GM12878 (cell line): ENCODE data around the gene PLXNA4. TPM values are rescaled to one million over a fixed set of nuclear protein-coding genes. Genes with fewer than 3 reads are reported as not detected.

Experiments used
- ATAC-seq: fragments of 200-7000 bp; cut with Tn5 transposase; 3 replicates; pipeline ENCODE4 v1.9.1; 2020; ENCODE audit warnings: mild to moderate bottlenecking, moderate library complexity
- BruUV-seq: library from RNA; stranded (reverse); fragments of 400-500 nt; replicated peaks from 2 replicates; lab custom pipeline; 2021; lab: Mats Ljungman, UMichigan
- CTCF ChIA-PET: fragments of 300-600 bp; sonication (Branson Sonifier 250); formaldehyde crosslinking; extraction: SDS; loops from one replicate; lab custom pipeline; 2021; ENCODE audit warnings: inconsistent platforms; lab: Yijun Ruan, JAX
- POLR2A ChIA-PET: fragments of 350-600 bp; formaldehyde crosslinking; extraction: SDS; loops from one replicate; lab custom pipeline; 2021; ENCODE audit warnings: inconsistent platforms; lab: Charles Lee
- RAD21 ChIA-PET: fragments of 300-600 bp; sonication (Branson Sonifier 250); formaldehyde crosslinking; loops from one replicate; lab custom pipeline; 2023; ENCODE audit warnings: antibody characterized with exemption; ENCODE audit not compliant: unreplicated experiment; lab: Charles Lee
- SMC1A ChIA-PET: fragments of 300-600 bp; sonication (Branson Sonifier 250); formaldehyde crosslinking; loops from one replicate; lab custom pipeline; 2023; ENCODE audit not compliant: unreplicated experiment, uncharacterized antibody; lab: Charles Lee
- DNase-seq: peaks from one replicate; pipeline ENCODE4 v3.0.0-alpha.2; 2011; ENCODE audit warnings: low read depth, low spot score
- FAIRE-seq: peaks from 3 replicates; lab custom pipeline; 2011; peaks lifted over from hg19 to GRCh38; lab: Jason Lieb, UNC
- H2AFZ ChIP-seq: 2 replicates; pipeline ENCODE4 v1.6.0; 2011; ENCODE audit warnings: low read depth, low read length, control low read depth; ENCODE audit not compliant: control insufficient read depth
- H3K27ac ChIP-seq: 2 replicates; pipeline ENCODE4 v1.5.1; 2011; ENCODE audit warnings: control low read depth; ENCODE audit not compliant: control insufficient read depth, insufficient read depth
- H3K27me3 ChIP-seq, 2 experiments: replicated peaks in 1 of 2; 2 replicates each; pipeline versions ENCODE4 v1.6.0 to v1.6.1; 2011; ENCODE audit warnings: low read length in 1 of 2; ENCODE audit not compliant: control insufficient read depth in 2 of 2, insufficient read depth in 2 of 2
- H3K36me3 ChIP-seq, 2 experiments: 2 replicates each; pipeline ENCODE4 v1.5.1; 2011; ENCODE audit warnings: low read length in 1 of 2; ENCODE audit not compliant: control insufficient read depth in 2 of 2, insufficient read depth in 2 of 2
- H3K4me1 ChIP-seq: 2 replicates; pipeline ENCODE4 v1.6.1; 2011; ENCODE audit warnings: mild to moderate bottlenecking, low read length, moderate library complexity, mixed read lengths; ENCODE audit not compliant: control insufficient read depth, insufficient read depth
- H3K4me2 ChIP-seq: 2 replicates; pipeline ENCODE4 v1.6.0; 2011; ENCODE audit warnings: control low read depth; ENCODE audit not compliant: control insufficient read depth, insufficient read depth
- H3K4me3 ChIP-seq: fragments of 200-600 bp; sonication (generic); 2 replicates; pipeline ENCODE4 v1.5.1; 2016
- H3K79me2 ChIP-seq: 2 replicates; pipeline ENCODE4 v1.6.0; 2011; ENCODE audit warnings: low read length; ENCODE audit not compliant: control insufficient read depth, insufficient read depth
- H3K9ac ChIP-seq: 2 replicates; pipeline ENCODE4 v1.8.0; 2011; ENCODE audit warnings: low read length, control low read depth, mixed read lengths; ENCODE audit not compliant: control insufficient read depth, insufficient read depth
- H3K9me3 ChIP-seq: replicated peaks from 3 replicates; pipeline ENCODE4 v1.5.1; 2011; ENCODE audit warnings: mild to moderate bottlenecking, low read length; ENCODE audit not compliant: control insufficient read depth, insufficient read depth
- H4K20me1 ChIP-seq: 2 replicates; pipeline ENCODE4 v1.6.0; 2011; ENCODE audit not compliant: control insufficient read depth, insufficient read depth
- BCL3 ChIP-seq: IDR thresholded peaks from 2 replicates; pipeline ENCODE4 v1.6.1; 2011; ENCODE audit warnings: borderline replicate concordance, low read depth, mild to moderate bottlenecking, moderate library complexity, low read length; ENCODE audit not compliant: insufficient read depth, poor library complexity, severe bottlenecking
- E2F8 ChIP-seq: fragments of 450-650 bp; IDR thresholded peaks from 2 replicates; pipeline ENCODE4 v1.6.1; 2018; ENCODE audit warnings: mild to moderate bottlenecking, low read depth, moderate library complexity; ENCODE audit not compliant: partially characterized antibody
- EGR1 ChIP-seq, 2 experiments: IDR thresholded peaks; 1 replicate in 1 of 2; 2 replicates in 1 of 2; pipeline ENCODE4 v1.6.1; 2011 to 2012; ENCODE audit warnings: low read depth in 2 of 2, low read length in 2 of 2, borderline replicate concordance in 1 of 2, mild to moderate bottlenecking in 1 of 2, moderate library complexity in 1 of 2
- HCFC1 ChIP-seq: fragments of 150-350 bp; IDR thresholded peaks from 2 replicates; pipeline ENCODE4 v1.6.1; 2014; ENCODE audit warnings: low read length
- KLF5 ChIP-seq: fragments of 450-650 bp; IDR thresholded peaks from 2 replicates; pipeline ENCODE4 v1.6.1; 2014; ENCODE audit warnings: mild to moderate bottlenecking; ENCODE audit not compliant: partially characterized antibody
- MEF2A ChIP-seq: IDR thresholded peaks from 2 replicates; pipeline ENCODE4 v1.6.1; 2011; ENCODE audit warnings: low read depth, mild to moderate bottlenecking, low read length, moderate library complexity; ENCODE audit not compliant: insufficient read depth
- PAX8 ChIP-seq: fragments of 450-650 bp; IDR thresholded peaks from 2 replicates; pipeline ENCODE4 v1.6.1; 2017; ENCODE audit warnings: mild to moderate bottlenecking, moderate library complexity
- POLR2AphosphoS5 ChIP-seq: IDR thresholded peaks from 2 replicates; pipeline ENCODE4 v1.6.1; 2011; ENCODE audit warnings: mild to moderate bottlenecking, low read length, inconsistent platforms
- ZBTB4 ChIP-seq: fragments of 450-650 bp; formaldehyde crosslinking; IDR thresholded peaks from 2 replicates; pipeline ENCODE4 v1.4.0; 2022; ENCODE audit warnings: mild to moderate bottlenecking, moderate library complexity
- WGBS: methylation state at CpG from one replicate; pipeline ENCODE4 v1.1.6; 2016; ENCODE audit warnings: low lambda C conversion rate; ENCODE audit not compliant: insufficient replicate concordance, insufficient coverage; ENCODE audit errors: missing lambda C conversion rate; 5-methylcytosine and 5-hydroxymethylcytosine counted together
- in situ Hi-C: fragments of 300-500 bp; cut with MboI; formaldehyde crosslinking; loops from 9 replicates; pipeline ENCODE4 v1.14.3; 2018; ENCODE audit warnings: mixed read lengths
- intact Hi-C: fragments of 100-400 bp; cut with micrococcal nuclease; formaldehyde crosslinking; loops from one replicate; pipeline ENCODE4 v1.14.2; 2022; ENCODE audit not compliant: unreplicated experiment
- polyA plus RNA-seq, 11 experiments: library from polyadenylated mRNA; depleted of rRNA in 4 of 11; unstranded in 6 of 11; stranded (reverse) in 5 of 11; fragments of >200 nt; fragmentation: Nextera tagmentation in 4 of 11; fragmentation: Illumina TruSeq in 1 of 11; extraction: Ambion mirVana in 4 of 11; extraction: Trizol in 1 of 11; gene quantifications; 1 replicate in 1 of 11; 2 replicates in 10 of 11; pipeline versions ENCODE4 v1.2.1 to v1.2.3, GENCODE V29; 2011 to 2016; ENCODE audit warnings: inconsistent platforms in 2 of 11, missing spikeins in 2 of 11, low read depth in 1 of 11
- total RNA-seq, 4 experiments: library from RNA; depleted of rRNA in 3 of 4; stranded (reverse); fragments of >200 nt in 3 of 4; fragmentation: Illumina TruSeq in 1 of 4; extraction: Trizol in 1 of 4; gene quantifications; 2 replicates each; pipeline versions ENCODE4 v1.2.1 to v1.2.3, GENCODE V29; 2013 to 2021
- TF ChIP-seq, protein P1 (sequence below): fragments of 450-650 bp; IDR thresholded peaks from 2 replicates; pipeline ENCODE4 v1.6.1; 2016; ENCODE audit warnings: mild to moderate bottlenecking
- TF ChIP-seq, protein P2 (sequence below): fragments of 450-650 bp; IDR thresholded peaks from 2 replicates; pipeline ENCODE4 v1.6.1; 2017; ENCODE audit warnings: antibody characterized with exemption, mild to moderate bottlenecking, moderate library complexity

PLXNA4 gene
- total and polyA plus RNA-seq, 10 of the 15 experiments (the other 5 are each of a cell fraction or from before 2014, with no cell fraction given): 0.03 TPM; not detected in 9

GRCh38 chr7:132476541-132476940 lies 99.7 kb downstream of the PLXNA4 start:
- Histone ChIP-seq H3K27ac (no peak overlapping the region), H3K9ac (no peak overlapping the region), H4K20me1 (no peaks in the 10 kb centered on the region), H3K27me3 (peaks cover 4 to 6% of the 10 kb centered on the region in 2 experiments; a peak in 3 of 4 replicates), H3K4me1 (no peaks in the 10 kb centered on the region), H3K36me3 (no peaks in the 10 kb centered on the region), H3K9me3 (no peaks in the 10 kb centered on the region), H3K79me2 (no peaks in the 10 kb centered on the region), H3K4me2 (no peak overlapping the region), H3K4me3 (no peak overlapping the region), H2AFZ (no peak overlapping the region)
- CTCF ChIA-PET: no interaction called here
- intact Hi-C loops (no loop called here), in situ Hi-C loops (no loop called here)
- SMC1A ChIA-PET: no interaction called here
- POLR2A ChIA-PET: no interaction called here
- BruUV-seq: no TSS peak
- WGBS: 0% methylated on average over 1 of the region's 1 CpG
- ATAC-seq (no peak), FAIRE-seq (no peak), DNase-seq (no peak)
- RAD21 ChIA-PET: no interaction called here
- TF ChIP-seq, protein P1, sequence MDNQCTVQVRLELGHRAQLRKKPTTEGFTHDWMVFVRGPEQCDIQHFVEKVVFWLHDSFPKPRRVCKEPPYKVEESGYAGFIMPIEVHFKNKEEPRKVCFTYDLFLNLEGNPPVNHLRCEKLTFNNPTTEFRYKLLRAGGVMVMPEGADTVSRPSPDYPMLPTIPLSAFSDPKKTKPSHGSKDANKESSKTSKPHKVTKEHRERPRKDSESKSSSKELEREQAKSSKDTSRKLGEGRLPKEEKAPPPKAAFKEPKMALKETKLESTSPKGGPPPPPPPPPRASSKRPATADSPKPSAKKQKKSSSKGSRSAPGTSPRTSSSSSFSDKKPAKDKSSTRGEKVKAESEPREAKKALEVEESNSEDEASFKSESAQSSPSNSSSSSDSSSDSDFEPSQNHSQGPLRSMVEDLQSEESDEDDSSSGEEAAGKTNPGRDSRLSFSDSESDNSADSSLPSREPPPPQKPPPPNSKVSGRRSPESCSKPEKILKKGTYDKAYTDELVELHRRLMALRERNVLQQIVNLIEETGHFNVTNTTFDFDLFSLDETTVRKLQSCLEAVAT: no peak
- TF ChIP-seq ZBTB4 (CRISPR knock-in tag): no peak
- TF ChIP-seq, protein P2, sequence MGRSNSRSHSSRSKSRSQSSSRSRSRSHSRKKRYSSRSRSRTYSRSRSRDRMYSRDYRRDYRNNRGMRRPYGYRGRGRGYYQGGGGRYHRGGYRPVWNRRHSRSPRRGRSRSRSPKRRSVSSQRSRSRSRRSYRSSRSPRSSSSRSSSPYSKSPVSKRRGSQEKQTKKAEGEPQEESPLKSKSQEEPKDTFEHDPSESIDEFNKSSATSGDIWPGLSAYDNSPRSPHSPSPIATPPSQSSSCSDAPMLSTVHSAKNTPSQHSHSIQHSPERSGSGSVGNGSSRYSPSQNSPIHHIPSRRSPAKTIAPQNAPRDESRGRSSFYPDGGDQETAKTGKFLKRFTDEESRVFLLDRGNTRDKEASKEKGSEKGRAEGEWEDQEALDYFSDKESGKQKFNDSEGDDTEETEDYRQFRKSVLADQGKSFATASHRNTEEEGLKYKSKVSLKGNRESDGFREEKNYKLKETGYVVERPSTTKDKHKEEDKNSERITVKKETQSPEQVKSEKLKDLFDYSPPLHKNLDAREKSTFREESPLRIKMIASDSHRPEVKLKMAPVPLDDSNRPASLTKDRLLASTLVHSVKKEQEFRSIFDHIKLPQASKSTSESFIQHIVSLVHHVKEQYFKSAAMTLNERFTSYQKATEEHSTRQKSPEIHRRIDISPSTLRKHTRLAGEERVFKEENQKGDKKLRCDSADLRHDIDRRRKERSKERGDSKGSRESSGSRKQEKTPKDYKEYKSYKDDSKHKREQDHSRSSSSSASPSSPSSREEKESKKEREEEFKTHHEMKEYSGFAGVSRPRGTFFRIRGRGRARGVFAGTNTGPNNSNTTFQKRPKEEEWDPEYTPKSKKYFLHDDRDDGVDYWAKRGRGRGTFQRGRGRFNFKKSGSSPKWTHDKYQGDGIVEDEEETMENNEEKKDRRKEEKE: no peak
- TF ChIP-seq MEF2A: no peak
- TF ChIP-seq KLF5: no peak
- TF ChIP-seq EGR1 (IDR thresholded peaks at IDR 0.05; ENCODE audit: borderline replicate concordance in 1 of 2, low read depth in 2 of 2, low read length in 2 of 2): no peak
- no peak for TF ChIP-seq E2F8
- no peak for TF ChIP-seq PAX8
- TF ChIP-seq POLR2AphosphoS5: no peak
- no peak for TF ChIP-seq HCFC1
- no peak for TF ChIP-seq BCL3
